ENCODE results near the gene EIF3L. TPM values are rescaled to one million over a fixed set of nuclear protein-coding genes. Genes with fewer than 3 reads are reported as not detected.

EIF3L gene
- polyA plus RNA-seq, 3 donors = 209 to 503 (median 246) TPM

- H3K27ac Mint-ChIP-seq = peak overlapping the region in 1 of 7 donors; percentile 54
- Histone ChIP-seq H3K27ac (ENCODE audit: low read depth in 1 of 2, low read length in 2 of 2) (no peak overlapping the region), H3K9me3 (replicated peaks in 1 of 2; ENCODE audit: control insufficient read depth in 1 of 2, insufficient read depth in 1 of 2, low read length in 2 of 2) (no peaks in the 10 kb centered on the region), H4K20me1 (ENCODE audit: insufficient read depth, low read length) (no peaks in the 10 kb centered on the region), H3K36me3 (replicated peaks in 1 of 2; ENCODE audit: control insufficient read depth in 1 of 2, insufficient read depth in 2 of 2, low read length in 2 of 2) (peaks cover 38 to 46% of the 10 kb centered on the region in 2 donors), H3K9ac (ENCODE audit: insufficient read depth, low read length, poor library complexity, severe bottlenecking) (no peak overlapping the region), H2AFZ (ENCODE audit: insufficient read depth, low read depth, low read length, poor library complexity, severe bottlenecking) (no peak overlapping the region), H3K27me3 (ENCODE audit: control insufficient read depth in 2 of 2, insufficient read depth in 2 of 2, low read length in 2 of 2) (no peaks in the 10 kb centered on the region), H3K4me3 (replicated peaks in 1 of 3; ENCODE audit: low read depth in 2 of 3, low read length in 3 of 3) (no peak overlapping the region), H3K4me1 (ENCODE audit: control insufficient read depth in 1 of 2, insufficient read depth in 2 of 2, low read length in 2 of 2) (no peaks in the 10 kb centered on the region), H3K4me2 (replicated peaks; ENCODE audit: extremely low read depth, low read length, poor library complexity, severe bottlenecking) (no peak overlapping the region), H3K79me2 (ENCODE audit: insufficient read depth, low read length) (no peaks in the 10 kb centered on the region)
- no peaks in the 10 kb centered on the region for H3K4me1 Mint-ChIP-seq
- no peak for TF ChIP-seq CTCF (IDR thresholded peaks at IDR 0.05)
- no peaks in the 10 kb centered on the region for H3K9me3 Mint-ChIP-seq
- H3K27me3 Mint-ChIP-seq (ENCODE audit: low read depth in 3 of 3) = peaks cover 0 to 3% (median 0%) of the 10 kb centered on the region in 3 donors
- over 99% methylated on average over 7 of the region's 7 CpGs for WGBS (ENCODE audit: insufficient coverage)
- peaks cover 38 to 62% of the 10 kb centered on the region in 2 donors for H3K36me3 Mint-ChIP-seq
- intact Hi-C loops (cut with micrococcal nuclease) = no loop called here
- DNase-seq = no peak
- no peak overlapping the region for H3K4me3 Mint-ChIP-seq
Measured at GRCh38 chr22:37926358-37926757, 77.1 kb downstream of the EIF3L start.

DNA sequence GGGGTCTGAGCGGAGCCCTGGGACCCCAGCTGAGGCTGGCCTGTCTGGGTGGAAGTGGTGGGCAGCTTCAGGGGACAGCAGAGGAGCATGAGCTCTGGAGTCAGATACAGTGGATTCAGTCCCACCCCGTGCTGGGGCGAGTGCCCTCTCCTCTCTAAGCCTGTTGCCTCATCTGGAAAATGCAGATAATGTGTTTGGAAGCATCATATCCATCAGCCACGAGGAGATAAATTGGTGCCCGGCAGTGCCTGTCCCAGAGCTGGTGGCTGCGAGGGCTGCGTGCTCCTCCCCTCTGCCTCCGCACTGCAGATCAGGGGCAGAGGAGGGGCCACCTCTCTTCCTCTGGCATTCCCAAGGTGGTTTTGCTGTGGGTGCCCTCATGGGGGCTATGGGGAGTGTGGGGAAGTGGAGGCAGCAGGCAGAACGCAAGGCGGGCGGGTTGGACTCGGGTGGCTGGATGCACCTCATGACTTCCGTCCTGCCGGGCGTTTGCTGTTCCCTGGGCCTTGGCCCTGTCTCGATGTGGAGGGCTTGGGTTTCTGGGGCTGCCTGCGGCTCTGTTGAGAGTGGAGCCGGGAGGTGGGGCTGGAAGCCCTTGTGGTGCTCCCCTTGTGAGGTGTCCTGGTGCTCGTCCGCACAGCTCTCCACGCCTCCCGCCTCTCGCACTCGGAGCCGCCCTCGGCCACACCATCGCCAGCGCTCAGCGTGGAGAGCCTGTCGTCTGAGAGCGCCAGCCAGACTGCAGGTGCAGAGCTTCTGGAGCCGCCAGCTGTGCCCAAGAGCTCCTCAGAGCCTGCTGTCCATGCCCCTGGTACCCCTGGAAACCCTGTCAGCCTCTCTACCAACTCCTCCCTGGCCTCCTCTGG lies 77.8 kb downstream of the EIF3L start:
- H3K27me3 ChIP-seq (ENCODE audit: control insufficient read depth in 2 of 2, insufficient read depth in 2 of 2, low read length in 2 of 2) = no peaks in the 10 kb centered on the region
- H2AFZ ChIP-seq (ENCODE audit: insufficient read depth, low read depth, low read length, poor library complexity, severe bottlenecking) = no peak overlapping the region
- H3K4me2 ChIP-seq (replicated peaks; ENCODE audit: extremely low read depth, low read length, poor library complexity, severe bottlenecking) = no peak overlapping the region
- no peaks in the 10 kb centered on the region for H3K4me1 Mint-ChIP-seq
- peaks cover 0 to 3% (median 0%) of the 10 kb centered on the region in 3 donors for H3K27me3 Mint-ChIP-seq (ENCODE audit: low read depth in 3 of 3)
- H3K9ac ChIP-seq (ENCODE audit: insufficient read depth, low read length, poor library complexity, severe bottlenecking) = no peak overlapping the region
- intact Hi-C loops (cut with micrococcal nuclease) = no loop called here
- no peak for TF ChIP-seq CTCF (IDR thresholded peaks at IDR 0.05)
- no peak overlapping the region for H3K4me3 ChIP-seq (replicated peaks in 1 of 3; ENCODE audit: low read depth in 2 of 3, low read length in 3 of 3)
- H3K79me2 ChIP-seq (ENCODE audit: insufficient read depth, low read length) = no peaks in the 10 kb centered on the region
- H3K27ac Mint-ChIP-seq = peak overlapping the region in 1 of 7 donors; percentile 54
- no peaks in the 10 kb centered on the region for H4K20me1 ChIP-seq (ENCODE audit: insufficient read depth, low read length)
- H3K9me3 Mint-ChIP-seq = no peaks in the 10 kb centered on the region
- H3K4me1 ChIP-seq (ENCODE audit: control insufficient read depth in 1 of 2, insufficient read depth in 2 of 2, low read length in 2 of 2) = no peaks in the 10 kb centered on the region
- no peaks in the 10 kb centered on the region for H3K9me3 ChIP-seq (replicated peaks in 1 of 2; ENCODE audit: control insufficient read depth in 1 of 2, insufficient read depth in 1 of 2, low read length in 2 of 2)
- peaks cover 43 to 52% of the 10 kb centered on the region in 2 donors for H3K36me3 ChIP-seq (replicated peaks in 1 of 2; ENCODE audit: control insufficient read depth in 1 of 2, insufficient read depth in 2 of 2, low read length in 2 of 2)
- no peak for DNase-seq
- no peak overlapping the region for H3K27ac ChIP-seq (ENCODE audit: low read depth in 1 of 2, low read length in 2 of 2)
- WGBS (ENCODE audit: insufficient coverage) = 94% methylated on average over 31 of the region's 32 CpGs
- H3K4me3 Mint-ChIP-seq = no peak overlapping the region
- H3K36me3 Mint-ChIP-seq = peaks cover 42 to 63% of the 10 kb centered on the region in 2 donors
